ENCODE results near the gene RADIL.

Gene RADIL

DNA sequence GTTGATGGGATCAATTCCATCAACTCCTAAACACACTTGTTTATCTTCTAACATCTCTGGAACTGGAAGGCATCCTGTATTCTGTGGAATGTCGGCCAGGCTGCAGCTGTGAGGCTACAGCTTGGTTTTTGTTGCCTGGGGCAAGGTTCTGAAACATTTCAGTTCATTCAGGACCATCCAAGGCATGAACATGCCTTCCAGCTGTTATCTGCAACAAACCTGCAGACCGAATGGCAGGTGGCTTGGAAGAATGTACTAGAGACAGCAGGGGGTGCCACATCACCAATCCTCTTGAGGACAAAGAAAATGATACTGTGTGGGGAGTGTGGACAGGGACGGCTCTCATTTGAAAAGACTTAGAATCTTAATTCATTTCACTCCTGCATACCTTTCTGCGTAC, 34.1 kb downstream of the RADIL start:
- no peak for DNase-seq

DNA sequence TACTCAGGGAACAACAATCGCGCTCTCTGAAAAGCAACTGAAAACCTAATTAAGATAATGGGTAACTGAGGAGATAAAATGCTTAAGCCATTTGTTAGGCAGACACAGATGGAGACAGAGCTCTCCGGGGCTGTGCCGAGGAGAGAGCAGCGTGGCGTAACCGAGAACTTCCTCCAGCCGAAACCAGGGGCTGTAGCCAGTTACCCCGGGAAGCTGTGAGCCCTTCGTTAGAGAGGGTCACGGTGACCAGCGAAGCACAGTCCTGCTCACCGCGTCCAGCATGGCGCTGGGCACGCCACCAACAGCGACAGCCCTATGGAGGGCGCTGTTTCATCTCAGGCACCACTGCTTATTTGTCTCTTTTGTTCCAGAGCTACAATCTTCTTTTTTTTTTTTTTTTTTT, 37.8 kb downstream of the RADIL start:
- no peak for DNase-seq

DNA sequence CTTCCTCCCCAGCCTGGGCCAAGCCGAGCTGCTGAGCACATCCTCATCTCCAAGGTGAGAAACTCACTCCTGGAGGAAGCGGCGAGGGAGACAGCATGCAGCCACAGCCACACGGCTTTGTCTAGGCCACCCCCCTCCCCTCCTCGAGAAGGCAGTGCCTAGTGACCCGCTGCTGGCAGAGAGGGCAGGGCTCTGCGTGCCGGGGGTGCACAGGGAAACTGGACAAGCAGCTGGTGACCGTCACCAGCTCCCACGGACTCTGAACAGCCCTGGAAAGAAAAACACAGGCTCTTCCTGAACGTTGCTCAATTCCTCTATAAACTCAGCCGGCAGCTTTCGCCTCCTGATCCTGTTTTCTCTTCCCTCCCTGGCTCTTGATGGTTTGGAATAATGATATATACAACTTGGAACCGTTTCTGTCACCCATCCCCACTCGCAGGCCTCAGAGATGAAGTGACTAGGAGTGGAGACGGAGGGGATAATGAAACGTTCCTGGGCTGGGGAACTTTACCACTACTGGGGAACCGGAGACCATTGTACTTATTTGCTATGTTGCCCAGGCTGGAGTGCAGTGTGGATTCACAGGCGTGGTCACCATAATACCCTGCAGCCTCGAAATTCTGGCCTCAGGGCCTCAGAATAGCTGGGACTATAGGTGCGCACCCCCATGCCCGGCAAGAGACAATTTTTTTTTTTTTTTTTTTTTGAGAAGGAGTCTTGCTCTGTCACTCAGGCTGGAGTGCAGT, 41.0 kb downstream of the RADIL start:
- DNase-seq: no peak

DNA sequence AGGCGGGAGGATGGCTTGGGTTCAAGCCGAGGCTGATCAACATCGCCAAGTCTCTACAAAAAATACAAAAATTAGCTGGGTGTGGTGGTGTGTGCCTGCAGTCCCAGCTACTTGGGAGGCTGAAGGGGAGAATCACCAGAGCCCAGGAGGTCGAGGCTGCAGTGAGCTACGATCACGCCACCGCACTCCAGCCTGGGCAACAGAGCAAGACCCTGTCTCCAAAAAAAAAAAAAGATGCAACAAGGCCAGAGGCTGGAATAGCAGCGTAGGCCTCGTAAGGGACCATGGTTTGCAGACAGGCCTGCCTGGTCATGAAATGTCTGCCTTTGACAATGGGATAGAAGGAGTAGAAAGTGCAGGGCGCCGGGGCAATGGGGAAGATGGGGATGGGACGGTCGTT, 41.7 kb downstream of the RADIL start:
- DNase-seq: no peak

DNA sequence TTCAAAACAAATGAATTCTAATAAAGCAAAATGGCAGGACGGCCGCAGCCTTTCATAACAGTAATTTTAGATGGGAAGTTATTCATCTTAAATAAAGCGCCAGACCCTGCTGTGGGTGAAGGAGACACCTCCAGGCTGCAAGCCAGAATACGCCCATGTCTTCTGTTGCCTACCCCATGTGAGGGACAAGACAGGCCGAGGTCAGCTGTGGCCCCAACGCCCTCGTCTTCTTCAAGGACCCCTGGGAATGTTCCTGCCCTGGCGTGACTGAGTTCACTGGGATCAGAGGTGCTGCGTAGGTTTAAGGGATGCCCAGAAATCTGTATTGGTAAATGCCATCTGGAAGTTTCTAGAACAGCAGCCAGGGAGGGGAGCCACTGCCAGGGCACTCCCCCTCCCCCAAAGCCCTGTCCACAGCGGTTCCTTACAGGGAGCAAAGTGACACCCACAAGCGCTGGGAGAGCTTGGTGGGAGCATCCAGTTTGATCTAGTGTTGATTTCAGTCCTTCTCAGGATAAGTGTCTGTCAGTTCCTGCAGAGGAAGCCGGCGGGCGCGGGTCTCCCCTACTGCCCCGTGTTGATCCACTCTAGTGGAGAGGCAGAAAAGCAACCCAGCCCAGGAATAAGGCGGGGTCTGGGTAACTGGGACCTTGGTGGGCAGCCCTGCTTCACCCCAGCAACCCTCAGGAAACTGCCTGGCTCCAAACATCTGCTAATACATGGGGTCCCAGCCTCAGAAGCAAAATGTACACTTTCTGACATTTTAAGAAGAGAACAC, 42.3 kb downstream of the RADIL start:
- DNase-seq: no peak

DNA sequence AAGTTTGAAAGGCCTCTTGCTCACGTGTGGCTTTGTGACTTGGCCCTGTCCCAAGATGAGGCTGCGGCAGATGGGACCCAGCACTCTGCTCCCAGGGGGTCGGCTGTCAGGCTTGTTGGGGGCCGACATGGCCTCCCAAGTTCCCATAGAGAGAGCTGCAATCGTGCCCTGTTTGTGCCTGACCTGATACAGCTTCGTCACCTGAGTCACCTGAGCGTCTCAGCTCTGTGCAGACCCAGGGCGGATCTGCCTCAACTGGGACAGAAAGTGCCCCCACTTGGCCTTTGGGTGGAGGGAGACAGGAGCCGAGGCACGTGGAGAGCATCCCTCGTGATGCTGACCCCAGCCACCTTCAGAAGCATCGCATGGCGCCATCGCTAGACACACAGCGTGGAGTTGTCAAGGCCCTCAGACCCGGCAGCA, 43.4 kb downstream of the RADIL start:
- DNase-seq: no peak

DNA sequence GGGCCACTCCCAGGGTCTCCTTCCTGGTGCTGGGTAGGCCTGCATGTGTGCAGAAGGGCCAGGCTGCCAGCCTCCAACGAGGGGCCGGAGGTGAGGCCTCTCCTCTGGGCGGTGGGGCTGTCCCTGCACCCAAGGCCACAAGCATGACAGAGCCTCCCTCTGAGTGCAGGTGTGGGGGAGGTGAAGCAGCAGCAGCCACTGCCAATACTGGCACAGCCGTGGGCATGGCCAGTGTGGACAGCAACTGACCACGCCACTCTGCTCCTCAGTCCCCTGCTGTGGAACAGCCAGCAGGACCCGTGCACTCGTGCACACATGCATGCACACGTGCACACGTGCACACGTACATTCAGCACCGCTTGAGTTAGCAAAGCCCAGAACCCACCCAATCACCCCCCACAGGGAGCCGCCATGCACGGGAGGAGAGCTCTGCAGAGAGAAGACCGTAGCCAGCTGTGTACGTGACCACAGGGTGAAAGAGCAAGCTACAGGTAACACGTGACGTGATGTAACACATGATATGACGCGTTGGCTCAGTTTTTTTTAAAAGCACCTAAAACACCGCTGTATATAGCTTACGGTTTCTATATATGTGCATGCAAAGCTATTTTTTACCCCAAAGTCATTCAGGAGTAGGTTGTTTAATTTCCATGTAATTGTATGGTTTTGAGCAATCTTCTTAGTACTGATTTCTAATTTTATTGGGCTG, 44.7 kb downstream of the RADIL start:
- DNase-seq: no peak

DNA sequence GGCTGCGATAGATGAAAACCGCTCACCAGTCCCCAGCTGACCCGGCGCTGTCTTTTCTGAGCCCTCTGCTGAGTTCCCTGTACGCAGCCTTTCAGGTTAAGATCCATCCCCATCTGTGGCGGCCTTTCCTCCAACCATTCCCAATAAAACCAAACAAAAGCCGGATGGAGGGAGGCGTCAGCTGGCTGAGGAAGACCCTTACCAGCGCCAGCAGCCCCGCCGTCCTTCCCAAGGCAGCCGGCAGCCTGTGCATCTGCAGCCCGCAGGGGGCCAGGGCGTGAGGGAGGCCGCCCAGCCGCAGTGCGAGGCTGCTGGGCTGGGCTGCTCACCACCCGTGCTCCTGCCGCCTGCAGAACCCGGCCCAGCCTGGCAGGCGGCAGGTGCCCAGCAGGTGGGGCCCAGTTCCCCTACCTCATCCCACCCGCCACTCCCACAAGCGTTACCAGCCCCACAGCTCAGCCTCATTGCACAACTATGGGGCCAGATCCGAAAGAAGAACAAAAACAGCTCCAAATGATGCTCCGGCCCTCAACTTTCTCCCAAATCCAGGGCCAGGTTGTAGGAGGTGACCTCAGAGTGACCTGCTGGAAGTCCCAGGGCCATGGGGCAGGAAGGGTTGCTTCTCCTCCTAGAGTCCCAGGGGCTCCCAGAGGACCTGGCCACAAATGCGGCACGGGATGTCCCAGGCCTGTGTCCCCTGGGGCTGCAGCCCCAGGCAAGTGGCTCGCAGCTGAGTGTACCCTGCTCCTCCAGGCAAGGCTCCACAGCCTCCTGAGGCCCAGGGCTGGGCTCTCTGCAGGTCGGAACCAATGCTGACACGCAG, 45.5 kb downstream of the RADIL start:
- no peak for DNase-seq

DNA sequence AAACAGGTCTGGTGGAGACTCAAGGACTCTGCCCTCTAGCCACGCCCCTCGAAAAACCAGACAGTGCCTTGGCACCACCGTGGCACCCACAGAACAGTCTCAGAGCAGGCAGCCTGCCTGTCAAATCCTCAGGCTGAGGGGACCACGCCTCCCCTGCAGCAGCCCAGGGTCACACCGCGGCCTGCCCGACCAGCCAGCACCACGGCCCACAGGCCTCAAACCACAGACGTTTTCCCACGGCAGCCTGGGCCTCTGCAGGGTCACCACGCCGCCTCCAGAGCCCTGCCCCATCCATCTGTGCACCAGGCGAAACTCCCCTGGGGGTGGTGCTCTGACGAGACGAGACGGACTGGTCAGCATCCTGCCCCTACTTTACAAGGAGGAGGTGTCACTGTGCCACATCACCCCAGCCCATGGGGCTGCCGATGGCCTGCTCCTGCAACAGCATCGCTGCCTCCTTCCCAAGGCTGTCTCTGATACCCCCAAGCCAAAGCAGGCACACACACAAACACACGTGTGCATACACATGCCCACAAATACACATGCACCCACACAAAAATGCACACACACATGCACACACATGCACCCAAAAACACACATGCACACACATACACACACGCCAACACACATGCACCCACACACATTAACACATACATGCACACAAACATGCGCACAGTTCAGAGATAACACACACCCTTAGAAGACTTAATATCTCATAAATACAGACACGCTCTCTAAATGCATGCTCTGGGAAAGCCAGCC, 46.3 kb downstream of the RADIL start:
- no peak for DNase-seq

DNA sequence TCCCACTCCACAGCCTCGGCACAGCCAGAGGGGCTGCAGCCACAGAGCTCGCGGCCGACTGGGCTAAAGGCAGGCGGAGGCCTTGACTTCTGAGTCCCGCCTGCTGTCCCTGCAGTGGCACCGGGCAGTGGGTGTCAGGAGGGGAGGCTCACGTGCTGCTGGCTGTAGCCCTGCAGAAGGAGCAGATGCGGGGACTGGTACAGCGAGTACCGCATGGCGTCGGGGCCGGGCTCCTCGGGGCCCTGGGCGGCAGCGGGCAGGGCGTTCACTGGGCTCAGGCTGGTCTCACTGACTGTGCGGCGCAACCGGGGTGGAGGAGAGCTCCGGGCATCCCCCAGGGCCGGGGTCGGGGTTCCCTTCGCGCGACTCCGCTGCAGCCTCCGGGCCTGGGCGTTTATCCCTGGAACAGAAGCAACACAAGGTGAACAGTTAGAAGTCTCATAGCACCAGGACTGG, 47.3 kb downstream of the RADIL start:
- no peak for DNase-seq

DNA sequence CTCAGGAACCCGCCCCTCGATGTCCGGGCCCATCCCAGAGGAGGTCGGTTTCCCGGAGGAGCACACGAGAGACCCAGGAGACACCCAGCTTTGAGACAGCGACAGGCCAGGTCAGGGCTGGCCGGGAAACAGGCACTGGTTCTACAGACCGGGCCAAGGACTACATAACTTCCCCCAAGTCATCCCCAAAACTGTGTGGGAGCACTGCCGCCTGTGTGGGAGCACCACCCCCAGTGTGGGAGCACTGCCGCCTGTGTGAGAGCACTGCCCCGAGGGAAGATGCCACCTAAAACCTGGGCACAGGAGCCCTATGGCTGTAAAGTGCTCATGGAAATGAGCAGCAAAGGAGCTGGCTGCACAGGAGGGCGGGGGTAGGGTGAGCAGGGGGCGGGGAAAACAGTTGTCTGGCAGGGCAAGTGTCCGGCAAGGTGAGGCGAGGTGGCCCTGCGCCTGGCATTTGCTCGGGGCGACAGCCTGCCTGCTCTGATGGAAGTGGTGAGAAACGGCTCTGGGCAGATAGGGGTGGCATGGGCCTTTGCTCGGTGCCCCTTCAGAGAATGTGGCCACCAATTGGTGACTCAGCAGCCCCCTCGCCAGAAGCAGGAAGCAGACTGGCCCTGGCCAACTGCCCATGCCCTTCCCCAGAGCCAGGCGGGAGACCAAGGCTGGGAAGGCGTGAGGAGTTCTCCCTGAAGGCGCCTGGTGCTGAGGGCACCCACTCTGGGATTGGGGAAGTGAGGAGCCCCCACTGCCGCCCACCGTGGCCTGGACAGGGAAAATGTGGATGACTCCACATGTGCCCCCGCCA, 47.9 kb downstream of the RADIL start:
- DNase-seq: no peak

DNA sequence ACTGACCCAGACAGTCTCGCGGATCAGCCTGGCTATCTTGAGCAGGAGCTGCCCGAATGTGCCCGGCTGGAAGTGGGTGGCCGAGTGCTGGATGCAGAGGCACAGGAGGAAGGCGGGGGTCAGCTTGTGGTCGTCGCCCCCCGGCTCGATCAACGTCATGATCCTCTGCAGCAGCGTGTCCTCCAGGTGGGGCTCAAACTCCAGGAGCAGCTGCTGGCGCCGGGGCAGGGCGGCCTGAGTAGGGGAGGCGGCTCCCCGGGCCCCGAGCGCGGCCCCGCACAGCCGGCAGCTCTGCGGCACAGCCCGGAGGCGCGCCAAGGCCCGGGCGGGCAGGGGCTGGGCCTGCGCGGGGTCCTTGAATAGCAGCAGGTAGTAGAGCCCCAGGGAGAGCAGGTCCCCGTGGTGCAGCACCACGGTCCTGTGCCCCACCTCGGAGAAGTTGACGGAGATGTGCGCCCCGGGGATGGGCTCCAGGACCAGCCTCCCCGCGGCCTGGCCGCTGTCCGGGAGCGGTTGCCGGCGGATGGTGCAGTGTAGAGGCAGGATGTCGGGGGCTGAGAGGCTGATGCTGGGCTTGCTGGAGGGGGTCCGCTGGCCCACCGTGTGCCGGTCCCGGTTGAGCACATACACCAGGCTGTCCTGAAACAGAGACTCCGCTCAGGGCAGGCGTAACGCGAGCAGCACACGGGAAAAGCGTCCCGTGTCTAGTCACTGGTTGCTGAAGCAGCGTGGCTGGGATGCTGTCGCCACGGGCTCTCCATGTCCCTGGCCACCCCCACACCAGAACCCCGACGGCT, 48.7 kb downstream of the RADIL start:
- DNase-seq: no peak

DNA sequence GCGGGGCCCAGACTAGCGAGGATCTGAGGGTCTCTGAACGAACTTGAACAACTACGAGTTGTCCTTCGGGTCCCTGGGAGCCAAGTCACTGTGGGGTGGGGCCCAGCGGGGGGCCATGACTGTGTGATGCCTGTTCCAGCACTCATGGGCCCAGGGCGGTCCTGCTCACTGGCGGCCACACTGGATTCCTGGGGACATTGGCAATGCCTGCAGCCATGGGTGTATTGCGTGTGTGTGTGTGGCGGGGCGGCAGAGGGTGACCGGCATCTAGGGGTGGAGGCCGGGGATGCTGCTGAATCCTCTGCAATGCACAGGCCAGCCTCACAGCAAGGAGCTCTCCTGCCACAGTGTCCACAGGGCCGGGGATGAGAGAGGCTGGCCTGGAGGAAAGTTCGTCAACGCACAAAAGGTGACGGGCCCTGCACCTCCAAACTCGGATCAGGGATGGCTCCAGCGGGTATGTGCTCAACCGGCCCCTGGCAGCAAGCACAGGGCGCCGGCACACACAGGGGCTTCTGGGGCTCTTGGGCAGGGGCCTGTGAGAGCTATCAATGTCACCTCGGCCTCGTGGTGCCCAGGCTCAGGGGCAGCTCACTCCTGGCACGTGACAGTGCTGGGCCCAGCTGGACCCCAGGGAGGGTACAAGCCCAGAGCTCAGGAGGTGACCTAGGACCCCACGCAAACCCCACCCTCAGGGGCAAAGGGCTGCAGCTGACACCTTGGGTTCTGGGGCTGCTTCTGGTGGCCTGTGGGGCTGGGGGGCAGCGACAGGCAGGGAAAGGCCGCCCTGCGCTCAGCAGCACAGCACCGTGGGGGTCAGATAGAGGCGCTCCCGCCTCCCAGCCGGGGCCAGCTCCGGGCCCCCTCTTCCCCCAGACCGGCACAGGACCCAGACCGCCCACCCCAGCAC, 49.6 kb downstream of the RADIL start:
- no peak for DNase-seq

DNA sequence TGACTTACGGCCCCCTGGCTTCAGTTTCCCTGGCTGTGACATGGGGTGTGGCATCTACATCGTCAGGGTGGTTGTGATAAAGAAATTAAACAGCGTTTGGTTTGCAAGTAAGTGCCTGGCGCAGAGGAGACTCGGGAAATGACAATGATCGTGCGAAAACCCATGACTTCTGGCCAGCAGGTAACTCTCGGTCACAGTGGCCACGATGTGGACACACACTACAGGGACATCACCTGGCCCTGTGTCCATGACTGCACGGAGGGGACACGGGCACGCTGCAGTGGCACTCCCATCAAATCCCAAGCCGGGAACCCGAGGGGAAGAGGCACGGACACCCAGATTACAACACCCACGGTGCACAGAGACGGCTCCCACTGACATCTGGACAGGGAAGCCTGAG, 50.3 kb downstream of the RADIL start:
- no peak for DNase-seq

DNA sequence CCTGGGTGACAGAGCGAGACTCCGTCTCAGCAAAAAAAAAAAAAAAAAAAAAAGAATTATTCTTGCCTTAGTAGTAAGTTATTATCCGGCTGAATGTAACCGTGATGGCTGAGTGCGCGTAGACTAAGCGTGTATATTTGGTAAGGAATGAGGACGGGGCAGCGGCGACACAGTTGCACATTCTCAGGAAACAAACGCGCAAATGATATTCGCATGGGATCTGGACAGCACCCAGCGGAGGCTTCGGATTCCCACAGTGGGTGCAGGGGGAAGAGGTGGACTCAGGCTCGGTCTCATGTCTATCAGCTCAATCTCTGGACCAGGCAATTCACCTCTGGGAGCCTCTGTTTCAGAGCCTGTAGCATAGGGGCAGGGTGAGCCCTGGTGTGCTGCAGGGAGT, 50.8 kb downstream of the RADIL start:
- DNase-seq: no peak

DNA sequence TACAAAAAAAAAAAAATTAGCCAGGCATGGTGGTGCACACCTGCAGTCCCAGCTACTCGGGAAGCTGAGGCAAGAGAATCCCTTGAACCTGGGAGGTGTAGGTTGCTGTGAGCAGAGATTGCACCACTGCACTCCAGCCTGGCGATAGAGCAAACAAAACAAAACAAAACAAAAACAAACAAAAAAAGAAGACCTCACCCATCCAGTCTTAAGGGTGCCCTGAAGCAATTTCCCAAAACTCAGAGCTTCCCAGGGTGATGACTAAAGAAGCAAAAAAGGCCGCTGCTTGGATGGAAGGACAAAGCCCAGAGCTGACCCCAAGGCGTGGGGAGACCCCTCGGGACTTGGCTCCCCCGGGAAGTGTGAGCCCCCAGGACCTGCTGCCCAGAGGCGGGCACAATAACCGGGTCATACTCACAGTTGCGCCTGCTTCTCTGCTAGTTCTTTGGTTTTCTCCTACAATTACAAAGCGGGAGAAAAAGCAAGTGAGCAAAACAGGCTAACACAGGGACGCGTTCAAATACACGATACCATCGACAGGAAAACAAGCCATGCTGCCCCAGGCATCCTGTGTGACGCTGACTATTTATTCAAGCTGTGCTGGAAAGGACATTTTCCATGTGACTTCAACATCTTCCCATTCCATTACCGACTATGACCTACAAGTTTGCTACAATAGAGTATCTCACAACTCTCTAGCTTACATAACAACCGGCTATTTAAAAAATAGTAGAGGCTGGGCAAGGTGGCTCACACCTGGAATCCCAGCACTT, 51.6 kb downstream of the RADIL start:
- no peak for DNase-seq

DNA sequence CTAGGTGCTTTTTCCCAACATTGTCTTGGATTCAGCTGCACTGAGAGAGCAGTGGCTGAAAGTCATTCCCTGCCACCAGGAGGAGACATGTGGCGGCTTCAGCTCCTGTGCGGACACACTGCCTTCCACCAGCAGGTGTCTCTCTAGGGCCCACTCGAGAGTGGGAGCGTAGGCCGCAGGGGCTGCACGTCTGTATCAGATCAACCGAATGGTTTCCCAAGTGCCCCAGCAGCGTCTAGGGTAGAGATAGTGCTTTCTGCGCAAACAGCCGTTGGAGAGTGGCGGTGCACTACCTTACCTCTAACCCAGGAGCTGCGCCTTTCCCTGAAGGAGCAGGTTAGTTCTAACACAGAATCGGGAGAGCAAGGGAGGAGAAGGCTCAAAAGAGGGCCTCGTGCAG, 53.3 kb downstream of the RADIL start:
- DNase-seq: no peak

DNA sequence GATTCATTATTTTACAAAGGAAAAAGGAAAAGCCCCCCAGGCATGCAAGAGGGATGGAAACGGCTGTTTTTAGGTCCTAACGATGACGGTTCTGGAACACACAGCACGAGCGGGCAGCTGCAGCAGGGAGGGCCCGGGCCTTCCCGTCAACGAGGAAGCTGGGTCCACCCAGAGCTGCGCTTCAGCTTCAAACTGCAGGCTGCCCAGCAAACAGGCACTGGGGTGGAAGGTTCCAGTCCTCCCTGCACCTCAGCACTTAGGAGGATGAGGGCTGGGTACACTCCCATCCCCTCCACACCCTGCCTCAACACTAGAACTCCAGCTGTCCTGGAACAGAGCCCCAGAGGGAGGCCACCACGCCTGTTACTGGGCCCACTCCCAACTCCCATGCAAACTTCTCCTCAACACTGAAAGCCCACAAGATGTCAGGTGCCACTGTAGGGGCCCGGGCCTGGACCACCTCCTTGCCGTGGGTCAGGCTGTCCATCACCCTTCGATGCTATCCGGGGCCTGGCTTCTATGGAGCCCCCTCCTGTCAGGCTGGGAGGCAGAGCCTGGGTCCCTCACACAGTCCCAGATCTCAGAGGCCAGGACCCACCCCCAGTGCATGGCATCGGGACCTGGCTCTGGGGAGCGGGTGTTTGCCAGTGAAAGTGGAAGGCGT, 54.7 kb downstream of the RADIL start:
- DNase-seq: no peak

All from NCI-H748 treated with DMSO at 0.1 percent for 48 hours (cell line).